ENCODE results near the gene ZBTB47.

ZBTB47 gene

DNA sequence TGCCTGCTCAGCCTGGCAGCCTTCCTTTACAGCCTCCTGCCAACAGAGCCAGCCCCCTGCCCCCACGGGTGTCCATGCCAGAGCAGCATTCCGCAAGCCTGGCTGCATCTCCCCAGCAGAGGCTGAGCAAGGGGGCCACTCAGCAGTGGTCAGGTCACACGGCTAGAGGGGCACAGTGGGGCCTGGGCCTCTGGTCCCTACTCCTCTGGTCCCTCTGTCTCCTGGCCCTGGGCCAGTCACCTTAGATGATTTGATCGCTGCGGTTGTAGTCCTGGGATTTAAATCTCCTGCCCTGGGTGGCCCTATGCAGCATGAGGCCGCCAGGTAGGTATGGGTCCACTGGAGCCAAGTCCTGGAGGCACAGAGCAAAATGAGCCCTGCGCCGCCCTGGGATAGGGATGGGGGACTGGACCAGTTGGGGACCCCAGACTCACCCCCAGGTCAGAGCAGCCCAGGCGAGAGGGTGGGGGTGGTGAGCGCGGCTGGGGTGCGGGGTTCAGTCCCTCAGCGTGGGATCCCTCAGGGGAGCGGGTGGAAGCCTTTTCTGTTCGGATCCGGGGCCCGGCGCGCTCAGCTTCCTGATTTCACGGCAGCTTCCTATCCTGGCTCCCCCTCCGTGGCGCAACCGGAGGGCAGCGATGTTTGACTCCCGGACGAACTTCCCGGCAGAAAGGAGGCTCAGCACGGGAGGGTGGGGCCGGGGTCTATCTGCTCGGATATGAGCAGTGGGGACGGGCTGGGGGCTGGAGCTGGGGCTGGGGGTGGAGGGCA, at the start of gene ZBTB47:
ZBTB47 (plus strand) TSS at position 138 of the 771 bp plus-strand sequence. CDS start 4,659 bp downstream, outside the sequence.
- peak in 4 of 10 donors; percentile 58 to 93 (median 88) for DNase-seq
- intact Hi-C loops (cut with DNase I): loop anchor here (5.0 kb wide), 1 partner anchor 51 kb away; the partner anchor contains the start of gene NKTR

DNA sequence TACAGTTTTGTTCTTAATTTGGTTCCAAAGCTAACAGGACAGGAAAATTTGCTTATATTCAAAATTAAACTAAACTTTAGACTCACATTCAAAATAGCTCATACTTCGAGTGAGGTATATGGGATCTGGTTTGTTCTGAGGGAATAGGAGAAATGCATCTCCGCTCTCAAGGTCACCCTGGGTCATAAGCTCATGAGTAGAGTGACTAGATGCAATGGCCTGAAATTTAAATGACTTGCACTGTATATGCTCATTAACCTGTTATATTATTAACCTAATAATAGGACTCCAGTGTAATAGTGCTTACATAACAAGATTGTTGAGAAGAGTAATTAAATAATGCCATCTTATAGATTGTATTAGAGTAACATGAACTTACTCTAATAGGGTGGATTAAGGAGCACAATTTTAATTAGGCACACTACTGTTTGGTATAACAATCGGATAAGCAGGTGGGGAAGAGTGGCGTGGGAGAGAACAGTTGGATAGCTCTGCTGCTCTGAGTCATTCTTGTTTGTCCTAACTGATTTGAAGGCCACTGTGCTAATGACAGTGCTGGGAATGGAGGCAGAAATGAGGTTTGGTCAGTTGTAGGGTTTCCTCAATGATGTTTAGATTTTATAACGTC, 47.8 kb upstream of the ZBTB47 start:
- DNase-seq: no peak
- intact Hi-C loops (cut with DNase I): no loop called here

DNA sequence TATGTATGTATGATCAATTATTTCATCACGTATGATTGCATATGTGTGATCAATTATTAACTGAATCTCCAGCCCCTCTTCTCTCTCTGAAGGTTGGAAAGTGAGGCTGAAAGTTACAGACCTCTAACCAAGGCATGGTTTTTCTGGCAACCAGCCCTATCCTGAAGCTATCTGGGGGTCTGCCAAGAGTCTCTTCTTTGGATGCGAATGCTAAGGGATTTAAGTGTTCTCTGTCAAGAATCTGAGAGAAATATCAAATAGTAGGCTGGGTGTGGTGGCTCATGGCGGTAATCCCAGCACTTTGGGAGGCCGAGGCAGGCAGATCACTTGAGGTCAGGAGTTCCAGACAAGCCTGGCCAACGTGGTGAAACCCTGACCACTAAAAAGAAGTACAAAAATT, 44.9 kb upstream of the ZBTB47 start:
- DNase-seq: no peak
- intact Hi-C loops (cut with DNase I): no loop called here

DNA sequence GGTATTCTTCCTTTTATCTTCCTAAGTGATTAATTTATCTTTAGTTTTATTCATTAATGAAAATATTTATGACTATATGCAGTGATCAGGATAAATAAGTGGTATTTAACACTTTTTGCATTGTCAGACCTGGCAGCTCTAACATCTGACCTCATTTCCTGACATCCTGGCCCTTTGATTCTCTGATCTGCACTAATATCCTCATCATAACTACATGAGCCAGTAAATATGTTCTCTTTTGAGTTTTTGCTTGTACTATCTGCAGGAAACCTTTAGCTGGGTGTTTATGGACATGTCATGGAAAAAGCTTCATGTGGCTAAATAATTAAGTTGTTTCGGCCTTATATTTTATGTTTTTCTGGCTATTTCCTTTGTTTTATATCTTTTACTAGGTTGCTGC, 42.5 kb upstream of the ZBTB47 start:
- intact Hi-C loops (cut with DNase I): no loop called here
- no peak for DNase-seq

DNA sequence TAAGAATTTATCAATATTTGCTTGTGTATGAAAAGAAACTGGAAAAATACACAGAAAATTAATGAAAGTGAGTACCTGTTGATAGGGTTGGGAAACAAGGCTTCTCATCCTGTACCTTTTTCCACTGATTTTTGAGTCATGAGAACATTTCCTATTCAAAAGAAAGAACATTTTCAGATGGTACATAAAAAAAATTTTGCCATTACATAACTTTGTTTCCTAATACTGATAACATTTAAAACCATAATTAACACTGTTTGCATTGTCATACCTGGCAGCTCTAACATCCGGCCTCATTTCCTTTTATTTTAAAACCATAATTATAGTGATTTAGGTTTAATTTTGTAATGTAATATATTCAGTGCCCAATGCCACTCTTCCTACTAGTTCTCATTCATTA, 41.3 kb upstream of the ZBTB47 start:
- no peak for DNase-seq
- intact Hi-C loops (cut with DNase I): no loop called here

DNA sequence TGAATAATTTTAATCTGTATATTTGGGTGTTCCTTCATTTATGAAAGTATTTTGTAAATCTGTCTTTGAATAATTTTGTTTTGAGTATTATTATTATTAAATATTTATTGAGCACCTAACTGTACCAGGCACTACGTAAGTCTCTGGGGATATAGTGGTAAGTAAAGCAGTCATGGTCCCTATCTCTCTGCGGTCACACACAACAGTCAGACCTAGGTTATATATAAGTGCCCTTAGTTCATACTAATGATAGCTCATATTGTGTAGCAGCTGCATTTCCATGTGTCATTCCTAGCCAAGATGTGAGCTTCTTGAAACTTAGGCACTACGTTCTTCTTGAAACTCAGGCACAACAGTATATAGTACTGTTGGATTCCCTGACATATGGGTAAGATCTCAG, 40.6 kb upstream of the ZBTB47 start:
- intact Hi-C loops (cut with DNase I): no loop called here
- no peak for DNase-seq

DNA sequence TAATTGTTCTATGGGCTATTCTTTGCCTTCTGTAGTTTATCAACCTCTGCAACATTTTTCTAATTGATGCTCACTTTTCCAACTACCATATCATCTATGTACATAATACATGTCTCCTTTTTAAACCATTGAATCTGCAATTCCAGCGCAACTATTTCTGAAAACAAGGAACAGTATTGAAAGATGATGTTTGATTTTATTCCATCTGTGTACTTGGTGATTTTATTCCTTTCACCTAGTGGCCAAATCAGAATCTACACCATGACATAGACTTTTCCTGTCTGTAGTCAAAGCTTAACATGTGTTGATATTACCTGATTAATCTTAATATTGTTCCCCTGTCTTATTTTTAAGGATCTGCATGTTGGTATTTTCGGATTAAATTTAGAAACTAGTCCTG, 40.0 kb upstream of the ZBTB47 start:
- intact Hi-C loops (cut with DNase I): no loop called here
- DNase-seq: no peak

DNA sequence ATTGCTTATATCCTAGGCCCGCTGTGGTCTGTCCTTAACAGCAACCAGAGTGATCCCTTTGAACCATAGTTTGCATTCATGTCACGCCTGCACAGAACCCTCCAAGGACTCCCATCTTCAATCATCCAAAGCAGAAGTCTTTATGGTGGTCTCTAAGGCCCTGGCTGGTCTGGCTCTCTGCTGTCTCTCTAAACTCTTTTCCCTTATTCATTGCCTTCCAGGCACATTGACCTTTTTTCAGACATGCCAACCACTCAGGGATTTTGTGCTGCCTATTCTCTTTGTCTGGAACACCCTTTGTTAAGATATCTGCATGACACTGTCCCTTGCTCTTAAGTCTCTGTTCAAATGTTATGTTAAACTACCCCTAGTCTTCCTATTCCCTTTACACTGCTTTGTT, 21.9 kb upstream of the ZBTB47 start:
- DNase-seq: no peak
- intact Hi-C loops (cut with DNase I): no loop called here

DNA sequence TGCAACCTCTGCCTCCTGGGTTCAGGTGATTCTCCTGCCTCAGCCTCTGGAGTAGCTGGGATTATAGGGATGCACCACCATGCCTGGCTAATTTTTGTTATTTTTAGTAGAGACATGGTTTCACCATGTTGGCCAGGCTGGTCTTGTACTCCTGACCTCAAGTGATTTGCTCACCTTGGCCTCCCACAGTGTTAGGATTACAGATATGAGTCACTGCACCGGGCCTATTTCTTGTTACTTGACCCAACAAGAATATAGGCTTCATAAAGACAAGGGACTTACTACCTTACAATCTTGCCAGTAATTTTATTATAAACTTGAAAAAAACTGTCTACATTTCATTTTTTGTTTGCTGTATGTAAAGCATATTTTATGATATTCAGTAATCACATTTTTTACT, 21.4 kb upstream of the ZBTB47 start:
- intact Hi-C loops (cut with DNase I): no loop called here
- DNase-seq: no peak

DNA sequence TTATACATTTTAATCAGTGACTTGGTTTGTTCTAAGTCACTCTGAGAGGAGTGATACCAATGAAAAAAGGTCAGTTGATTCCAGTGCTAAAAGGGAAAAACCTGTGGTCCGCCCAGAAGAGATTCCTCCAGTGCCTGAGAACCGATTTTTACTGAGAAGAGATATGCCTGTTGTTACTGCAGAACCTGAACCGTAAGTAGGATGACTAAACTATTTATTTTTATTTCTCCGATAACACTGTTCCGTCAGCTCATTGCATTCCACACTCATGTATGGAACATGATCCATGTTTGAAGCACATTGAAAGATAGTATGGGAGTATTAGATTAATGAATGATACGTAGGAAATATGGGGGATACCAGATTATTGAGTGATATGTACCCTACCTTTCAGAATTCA, 20.0 kb upstream of the ZBTB47 start:
- intact Hi-C loops (cut with DNase I): no loop called here
- DNase-seq: no peak

DNA sequence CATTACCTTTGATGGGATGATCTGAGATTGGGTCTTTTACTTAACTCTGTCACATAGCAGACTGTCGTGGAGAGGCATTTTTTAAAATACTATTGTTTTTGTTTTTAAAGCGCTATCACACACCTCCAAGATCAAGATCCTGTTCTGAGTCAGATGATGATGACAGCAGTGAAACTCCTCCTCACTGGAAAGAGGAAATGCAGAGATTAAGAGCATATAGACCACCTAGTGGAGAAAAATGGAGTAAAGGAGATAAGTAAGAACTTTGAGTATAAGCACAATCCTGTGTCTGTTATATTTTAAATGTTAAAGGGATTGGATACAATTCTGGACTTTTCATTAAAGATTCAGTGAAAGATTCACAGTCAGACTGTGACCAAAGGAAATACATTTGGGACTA, 18.4 kb upstream of the ZBTB47 start:
- intact Hi-C loops (cut with DNase I): no loop called here
- no peak for DNase-seq

DNA sequence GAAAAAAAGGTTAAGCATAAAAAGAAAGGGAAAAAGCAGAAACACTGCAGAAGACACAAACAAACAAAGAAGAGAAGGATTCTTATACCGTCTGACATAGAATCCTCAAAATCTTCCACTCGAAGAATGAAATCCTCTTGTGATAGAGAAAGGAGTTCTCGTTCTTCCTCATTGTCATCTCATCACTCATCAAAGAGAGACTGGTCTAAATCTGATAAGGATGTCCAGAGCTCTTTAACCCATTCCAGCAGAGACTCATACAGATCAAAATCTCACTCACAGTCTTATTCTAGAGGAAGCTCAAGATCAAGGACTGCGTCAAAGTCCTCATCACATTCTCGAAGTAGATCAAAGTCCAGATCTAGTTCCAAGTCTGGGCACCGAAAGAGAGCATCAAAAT, 16.5 kb upstream of the ZBTB47 start:
- intact Hi-C loops (cut with DNase I): no loop called here
- DNase-seq: no peak

DNA sequence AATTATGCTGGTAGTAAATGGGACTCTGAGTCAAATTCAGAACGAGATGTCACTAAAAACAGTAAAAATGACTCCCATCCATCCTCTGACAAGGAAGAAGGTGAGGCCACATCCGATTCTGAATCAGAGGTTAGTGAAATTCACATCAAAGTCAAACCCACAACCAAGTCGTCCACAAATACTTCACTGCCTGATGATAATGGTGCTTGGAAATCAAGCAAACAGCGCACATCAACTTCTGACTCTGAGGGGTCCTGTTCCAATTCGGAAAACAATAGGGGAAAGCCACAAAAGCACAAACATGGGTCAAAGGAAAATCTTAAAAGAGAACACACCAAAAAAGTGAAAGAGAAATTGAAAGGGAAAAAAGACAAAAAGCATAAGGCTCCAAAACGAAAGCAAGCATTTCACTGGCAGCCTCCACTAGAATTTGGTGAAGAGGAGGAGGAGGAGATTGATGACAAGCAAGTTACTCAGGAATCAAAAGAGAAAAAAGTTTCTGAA, 15.1 kb upstream of the ZBTB47 start:
- DNase-seq: no peak

DNA sequence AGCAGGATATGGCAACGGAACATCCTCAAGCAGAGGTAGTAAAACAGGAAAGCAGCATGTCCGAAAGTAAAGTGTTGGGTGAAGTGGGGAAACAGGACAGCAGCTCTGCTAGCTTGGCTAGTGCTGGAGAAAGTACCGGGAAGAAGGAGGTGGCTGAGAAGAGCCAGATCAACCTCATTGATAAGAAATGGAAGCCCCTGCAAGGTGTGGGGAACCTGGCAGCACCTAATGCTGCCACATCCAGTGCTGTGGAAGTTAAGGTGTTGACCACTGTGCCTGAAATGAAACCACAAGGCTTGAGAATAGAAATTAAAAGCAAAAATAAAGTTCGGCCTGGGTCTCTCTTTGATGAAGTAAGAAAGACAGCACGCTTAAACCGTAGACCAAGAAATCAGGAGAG, 14.3 kb upstream of the ZBTB47 start:
- DNase-seq: no peak
- intact Hi-C loops (cut with DNase I): no loop called here

More for the DNA sequence above, 15.1 kb upstream of the ZBTB47 start:
- intact Hi-C loops (cut with DNase I): no loop called here

DNA sequence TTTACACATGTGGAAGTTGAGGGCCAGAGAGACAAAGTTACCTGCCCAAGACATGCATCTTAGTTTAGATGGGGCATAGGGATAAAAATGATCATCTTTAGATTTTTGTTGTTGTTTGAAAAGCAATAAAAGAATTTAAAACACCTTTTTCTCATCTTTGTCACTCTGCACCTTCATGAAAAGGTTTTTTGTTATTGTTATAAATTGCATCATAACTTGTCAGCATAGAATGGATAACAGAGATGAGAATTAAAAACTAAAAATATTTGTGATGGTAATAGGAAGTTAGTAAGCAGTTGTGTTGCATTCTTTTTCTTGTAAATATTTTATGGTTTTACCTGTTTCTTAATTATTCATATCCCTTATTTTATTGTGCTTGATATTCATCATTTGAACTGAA, 13.4 kb upstream of the ZBTB47 start:
- intact Hi-C loops (cut with DNase I): no loop called here
- no peak for DNase-seq

DNA sequence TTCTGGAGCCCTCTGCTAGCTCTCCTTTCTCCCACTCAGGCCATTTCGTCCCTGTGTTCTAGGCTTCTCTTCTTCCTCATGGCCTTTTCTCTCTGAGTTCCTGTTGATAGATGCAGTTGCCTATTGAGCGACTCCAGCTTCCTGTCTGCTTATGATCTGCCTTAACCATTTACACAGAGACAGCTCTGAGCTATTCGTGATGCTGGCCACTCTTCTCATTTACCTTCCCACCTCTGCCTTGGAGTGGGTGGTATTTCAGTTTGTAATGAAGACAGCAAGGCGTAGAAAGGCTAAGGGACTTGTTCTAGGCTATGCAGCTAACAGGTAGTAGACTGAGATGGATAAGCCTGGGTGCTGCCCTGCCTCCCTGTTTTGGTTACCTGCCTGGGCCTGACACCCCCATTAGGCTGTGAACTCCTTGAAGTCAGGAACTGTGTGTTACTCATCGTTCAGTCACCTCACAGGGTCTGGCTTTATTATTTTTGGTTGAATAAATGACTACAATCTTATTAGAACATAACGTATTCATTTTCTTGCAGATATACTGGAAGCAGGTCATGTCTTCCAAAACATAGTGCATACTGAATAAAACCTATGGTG, 12.6 kb upstream of the ZBTB47 start:
- peak in 1 of 10 donors; percentile 43 for DNase-seq
- intact Hi-C loops (cut with DNase I): no loop called here

DNA sequence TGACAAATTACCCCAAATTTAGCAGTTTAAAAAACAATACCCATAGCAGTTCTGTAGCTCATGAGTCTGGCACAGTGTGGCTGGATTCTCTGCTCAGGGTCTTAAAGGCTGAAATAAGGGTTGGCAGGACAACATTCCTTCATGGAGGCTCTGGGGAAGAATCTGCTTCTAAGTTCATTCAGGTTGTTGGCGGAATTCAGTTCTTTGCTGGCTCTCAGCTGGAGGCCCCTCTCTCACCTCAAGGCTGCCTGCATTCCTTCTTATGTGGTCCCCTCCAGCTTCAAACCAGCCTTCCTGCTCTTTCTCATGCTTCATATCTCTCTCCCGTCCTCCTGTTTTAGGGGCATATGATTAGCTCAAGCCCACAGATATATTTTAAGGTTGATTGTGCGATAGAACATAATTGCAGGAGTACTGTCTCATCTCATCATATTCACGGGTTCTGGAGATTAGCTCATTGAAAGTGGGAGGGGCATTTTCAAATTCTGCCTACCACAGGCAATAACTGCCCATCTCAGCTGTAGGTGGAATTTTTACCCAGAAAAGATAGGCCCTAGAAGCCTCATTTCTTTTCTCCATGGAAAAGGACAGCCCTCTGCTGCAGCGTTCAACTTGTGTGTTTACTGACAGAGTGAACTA, 5.6 kb upstream of the ZBTB47 start:
- no peak for DNase-seq
- intact Hi-C loops (cut with DNase I): no loop called here

DNA sequence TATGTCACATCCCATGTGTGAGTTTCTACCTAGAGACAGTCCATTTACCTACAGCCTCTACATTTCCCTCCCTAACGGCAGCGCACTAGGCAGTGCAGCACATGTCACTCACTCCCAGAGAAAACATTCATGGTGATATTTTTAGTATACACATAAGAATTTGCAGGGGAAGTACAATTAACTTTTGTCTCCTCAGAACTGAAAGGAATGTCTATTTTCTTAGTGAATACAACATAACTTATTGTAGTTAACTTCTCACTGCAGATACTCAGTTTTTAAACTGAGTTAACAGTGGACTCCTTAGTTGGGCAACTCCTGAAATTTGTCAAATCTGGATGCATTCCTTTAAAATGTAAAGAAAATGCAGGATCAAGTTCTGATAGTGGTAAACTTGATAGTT, 4.5 kb upstream of the ZBTB47 start:
- intact Hi-C loops (cut with DNase I): no loop called here
- no peak for DNase-seq

DNA sequence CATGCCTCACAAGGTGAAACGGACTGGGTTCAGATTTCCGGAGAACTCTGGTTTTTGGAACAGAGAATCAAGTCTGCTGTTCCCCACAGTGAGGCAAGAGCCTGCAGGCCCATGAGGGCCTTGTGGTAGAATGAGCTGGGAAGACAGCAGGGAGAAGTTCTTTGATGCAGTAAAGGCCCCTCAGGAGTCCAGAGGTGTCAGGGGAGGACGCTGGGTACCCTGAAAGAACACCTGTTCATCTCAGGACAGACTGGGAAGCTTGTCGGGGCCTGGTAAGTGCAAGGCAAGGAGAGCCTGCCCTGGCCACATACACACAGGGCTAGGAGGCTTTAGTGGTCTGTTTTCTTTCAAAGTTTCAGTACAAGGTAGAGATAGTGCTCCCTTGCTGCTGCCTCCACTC, 3.7 kb upstream of the ZBTB47 start:
- no peak for DNase-seq
- intact Hi-C loops (cut with DNase I): loop anchor here (5.0 kb wide), 1 partner anchor 47 kb away; the partner anchor contains the start of gene NKTR

DNA sequence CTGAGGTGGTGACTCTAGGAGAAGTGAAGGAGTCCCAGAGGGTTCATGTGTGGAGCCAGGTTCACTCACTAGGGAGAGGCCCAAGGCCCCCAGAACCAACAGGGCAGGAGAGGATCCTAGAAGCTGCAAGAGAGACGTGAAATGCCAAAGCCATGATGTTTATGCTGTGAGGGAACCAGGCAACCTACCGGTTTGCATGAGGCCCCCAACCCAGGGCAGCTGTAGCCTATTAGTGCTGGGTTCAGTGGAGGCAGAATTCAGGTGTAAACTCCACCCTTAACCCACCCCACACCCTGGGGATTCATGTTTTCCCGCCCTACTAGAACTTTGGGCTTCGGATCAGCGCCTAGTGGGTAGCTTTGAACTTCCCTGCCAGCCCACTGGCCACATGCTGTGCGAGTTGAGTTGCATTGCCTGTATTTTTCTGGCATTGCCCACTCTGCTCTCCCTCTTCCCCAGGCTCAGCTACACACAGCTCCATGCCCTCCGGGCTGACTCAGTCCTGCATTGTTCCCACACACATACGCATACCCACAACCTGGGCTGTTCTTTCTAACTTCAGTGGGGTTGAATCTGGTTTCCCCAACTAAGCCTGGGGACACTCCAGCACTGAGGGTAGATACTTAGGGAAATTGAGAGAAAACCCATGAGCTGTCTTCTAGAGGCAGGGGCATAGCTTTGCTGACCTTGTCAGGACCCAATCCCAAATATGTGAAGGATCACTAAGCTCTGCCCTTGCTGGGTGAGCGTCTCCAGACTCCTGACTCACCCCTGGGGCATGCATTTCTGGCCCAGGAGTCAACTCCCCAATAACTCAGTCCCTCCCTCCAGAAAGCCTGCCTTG, 2.0 kb upstream of the ZBTB47 start:
- DNase-seq: peak in 2 of 10 donors; percentile 21 to 60

More for the DNA sequence above, 2.0 kb upstream of the ZBTB47 start:
- intact Hi-C loops (cut with DNase I): loop anchor here (5.0 kb wide), 1 partner anchor 49 kb away; the partner anchor contains the start of gene NKTR
